Measurements from ENCODE around the gene TCF7L2. TPM values are rescaled to one million over a fixed set of nuclear protein-coding genes. Genes with fewer than 3 reads are reported as not detected.

Gene TCF7L2
- total RNA-seq, 2 experiments from 2014 or later = 1.3 to 8.5 TPM

- no TSS peak for BruUV-seq (replicated peaks)
- H3K4me2 ChIP-seq (ENCODE audit: low read length) = no peak overlapping the region
- no peaks in the 10 kb centered on the region for H3K4me1 ChIP-seq (ENCODE audit: insufficient read depth, low read length, poor library complexity, severe bottlenecking)
- H3K9me3 ChIP-seq (ENCODE audit: low read length) = no peaks in the 10 kb centered on the region
- H3K9me2 ChIP-seq (ENCODE audit: insufficient read depth, low read length) = no peaks in the 10 kb centered on the region
- no peak overlapping the region for H3K27ac ChIP-seq (ENCODE audit: low read depth, low read length, poor library complexity, severe bottlenecking)
- no peaks in the 10 kb centered on the region for H3K36me3 ChIP-seq (ENCODE audit: insufficient read depth, low read length)
- H2AFZ ChIP-seq (ENCODE audit: low read length) = no peak overlapping the region
- no peaks in the 10 kb centered on the region for H3K79me2 ChIP-seq (ENCODE audit: insufficient read depth, low read depth, low read length)
- ChIA-PET CTCF (ENCODE audit: unreplicated experiment) (no interaction called here), POLR2A (interaction anchor here (0.7 to 1.0 kb wide), 2 partner anchors 11 to 20 kb away, joined by 5 to 10 read pairs; no protein-coding TSS in a partner anchor)
- TF ChIP-seq EZH2phosphoT487 (IDR thresholded peaks at IDR 0.05; ENCODE audit: borderline replicate concordance, low read depth, low read length) (no peak), CTCF (conservative IDR thresholded peaks at IDR 0.05; ENCODE audit: low read length) (no peak)
- no peaks in the 10 kb centered on the region for H4K20me1 ChIP-seq (ENCODE audit: insufficient read depth, low read length)
- no peak for DNase-seq (ENCODE audit: low spot score)
- no peak overlapping the region for H3K4me3 ChIP-seq (ENCODE audit: low read depth, low read length, poor library complexity, severe bottlenecking)
- intact Hi-C loops (cut with micrococcal nuclease; ENCODE audit: unreplicated experiment) = no loop called here
Observed at GRCh38 chr10:112967200-112967599, 17.2 kb downstream of the TCF7L2 start.

DNA sequence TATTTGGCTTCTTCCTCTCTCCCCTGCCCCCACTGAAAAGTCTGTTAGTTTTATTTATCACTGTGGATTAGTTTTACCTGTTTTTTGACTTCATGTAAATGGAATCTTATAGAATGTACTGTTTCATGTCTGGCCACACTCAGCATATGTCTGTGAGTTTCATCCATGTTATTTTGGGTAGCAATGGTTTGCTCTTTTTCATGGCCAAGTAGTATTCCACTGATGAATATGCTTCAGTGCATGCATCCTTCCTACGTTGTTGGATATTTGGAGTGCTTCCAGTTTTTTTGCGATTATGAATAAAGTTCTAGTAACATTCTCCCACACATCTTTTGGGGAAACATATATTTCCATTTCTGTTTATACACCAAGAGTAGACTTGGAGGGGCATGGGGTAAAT, 19.1 kb downstream of the TCF7L2 start:
- no peak for DNase-seq (ENCODE audit: low spot score)
- BruUV-seq (replicated peaks) = no TSS peak
- Histone ChIP-seq H3K4me2 (ENCODE audit: low read length) (no peak overlapping the region), H3K9me3 (ENCODE audit: low read length) (no peaks in the 10 kb centered on the region), H3K27ac (ENCODE audit: low read depth, low read length, poor library complexity, severe bottlenecking) (no peak overlapping the region), H3K36me3 (ENCODE audit: insufficient read depth, low read length) (no peaks in the 10 kb centered on the region), H3K9me2 (ENCODE audit: insufficient read depth, low read length) (no peaks in the 10 kb centered on the region), H3K79me2 (ENCODE audit: insufficient read depth, low read depth, low read length) (no peaks in the 10 kb centered on the region), H3K4me1 (ENCODE audit: insufficient read depth, low read length, poor library complexity, severe bottlenecking) (no peaks in the 10 kb centered on the region), H2AFZ (ENCODE audit: low read length) (no peak overlapping the region), H4K20me1 (ENCODE audit: insufficient read depth, low read length) (no peaks in the 10 kb centered on the region), H3K4me3 (ENCODE audit: low read depth, low read length, poor library complexity, severe bottlenecking) (no peak overlapping the region)
- POLR2A ChIA-PET = no interaction called here
- intact Hi-C loops (cut with micrococcal nuclease; ENCODE audit: unreplicated experiment) = no loop called here
- TF ChIP-seq EZH2phosphoT487 (IDR thresholded peaks at IDR 0.05; ENCODE audit: borderline replicate concordance, low read depth, low read length) (no peak), CTCF (conservative IDR thresholded peaks at IDR 0.05; ENCODE audit: low read length) (no peak)
- CTCF ChIA-PET (ENCODE audit: unreplicated experiment) = no interaction called here

DNA sequence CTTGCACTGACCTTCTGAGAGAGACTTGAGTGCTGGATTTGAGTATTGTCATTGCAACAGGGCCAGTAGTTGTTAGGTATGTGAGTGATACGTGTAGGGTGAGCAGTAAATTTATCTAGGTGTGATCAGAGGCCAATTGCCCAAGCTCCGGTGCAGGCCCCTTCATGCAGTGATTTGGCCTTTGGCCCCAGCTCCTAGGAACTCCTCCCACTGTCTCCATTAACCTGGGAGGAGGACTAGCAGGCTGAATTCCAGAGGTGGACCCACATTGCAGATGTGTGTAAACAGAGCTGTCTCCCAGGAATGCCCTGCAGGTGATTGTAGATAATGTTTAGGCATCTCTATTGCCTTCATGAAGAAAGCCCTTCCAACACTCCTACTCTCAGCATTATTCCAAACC, 19.5 kb downstream of the TCF7L2 start:
- H3K27ac ChIP-seq (ENCODE audit: low read depth, low read length, poor library complexity, severe bottlenecking) = no peak overlapping the region
- H4K20me1 ChIP-seq (ENCODE audit: insufficient read depth, low read length) = no peaks in the 10 kb centered on the region
- intact Hi-C loops (cut with micrococcal nuclease; ENCODE audit: unreplicated experiment) = no loop called here
- no peak for DNase-seq (ENCODE audit: low spot score)
- no peak overlapping the region for H3K4me3 ChIP-seq (ENCODE audit: low read depth, low read length, poor library complexity, severe bottlenecking)
- POLR2A ChIA-PET = no interaction called here
- no peaks in the 10 kb centered on the region for H3K9me2 ChIP-seq (ENCODE audit: insufficient read depth, low read length)
- no peak overlapping the region for H2AFZ ChIP-seq (ENCODE audit: low read length)
- no peaks in the 10 kb centered on the region for H3K9me3 ChIP-seq (ENCODE audit: low read length)
- H3K36me3 ChIP-seq (ENCODE audit: insufficient read depth, low read length) = no peaks in the 10 kb centered on the region
- CTCF ChIA-PET (ENCODE audit: unreplicated experiment) = no interaction called here
- TF ChIP-seq EZH2phosphoT487 (IDR thresholded peaks at IDR 0.05; ENCODE audit: borderline replicate concordance, low read depth, low read length) = no peak
- TF ChIP-seq CTCF (conservative IDR thresholded peaks at IDR 0.05; ENCODE audit: low read length) = no peak
- no peak overlapping the region for H3K4me2 ChIP-seq (ENCODE audit: low read length)
- BruUV-seq (replicated peaks) = no TSS peak
- H3K4me1 ChIP-seq (ENCODE audit: insufficient read depth, low read length, poor library complexity, severe bottlenecking) = no peaks in the 10 kb centered on the region
- H3K79me2 ChIP-seq (ENCODE audit: insufficient read depth, low read depth, low read length) = no peaks in the 10 kb centered on the region
